Memory B cell (primary cell): Measurements from ENCODE around the gene TENM4.

ENCODE experiments used
- ATAC-seq: fragments of 150-1000 bp; cut with Tn5 transposase; 2 replicates; pipeline ENCODE4 v1.10.0; 2021; ENCODE audit warnings: low read depth, mild to moderate bottlenecking, moderate library complexity
- DNase-seq, 2 donors: peaks; one replicate each; pipeline ENCODE4 v3.0.0; 2022; ENCODE audit warnings: low spot score in 2 of 2
- H3K27ac Mint-ChIP-seq: one replicate; pipeline ENCODE4 v1.8.0; 2022; ENCODE audit warnings: mild to moderate bottlenecking, moderate library complexity, mixed read lengths
- H3K27me3 Mint-ChIP-seq: one replicate; pipeline ENCODE4 v1.8.0; 2022; ENCODE audit warnings: mixed read lengths
- H3K36me3 Mint-ChIP-seq: one replicate; pipeline ENCODE4 v1.8.0; 2022; ENCODE audit warnings: mild to moderate bottlenecking, mixed read lengths
- H3K4me1 Mint-ChIP-seq: one replicate; pipeline ENCODE4 v1.8.0; 2022; ENCODE audit warnings: mixed read lengths
- H3K4me3 Mint-ChIP-seq: one replicate; pipeline ENCODE4 v1.8.0; 2022; ENCODE audit warnings: mild to moderate bottlenecking, moderate library complexity, mixed read lengths
- H3K9me3 Mint-ChIP-seq: one replicate; pipeline ENCODE4 v1.8.0; 2022; ENCODE audit warnings: mixed read lengths

TENM4 gene

DNA sequence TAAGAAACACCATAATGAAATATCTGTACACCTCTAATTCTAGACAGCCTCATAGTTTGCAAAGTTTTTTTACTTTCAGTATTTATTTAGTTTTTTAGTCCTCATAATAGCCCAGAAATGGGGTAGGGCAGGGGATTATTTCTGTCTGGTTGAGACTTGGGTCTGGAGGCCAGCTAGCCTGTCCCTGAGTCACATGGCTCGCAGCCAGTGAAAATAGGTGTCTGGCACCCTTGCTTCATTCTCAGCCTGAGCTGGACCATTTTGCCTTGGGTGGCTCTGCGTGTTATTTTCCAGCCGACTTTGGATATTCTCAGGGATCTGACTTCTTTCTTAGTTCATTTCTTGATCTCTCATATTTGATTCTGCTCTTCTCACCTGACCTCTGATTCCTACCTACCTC, 742.2 kb downstream of the TENM4 start:
- DNase-seq (no peak), ATAC-seq (no peak)
- H3K4me1 Mint-ChIP-seq, result no peaks in the 10 kb centered on the region
- H3K27me3 Mint-ChIP-seq, result peaks cover 18% of the 10 kb centered on the region
- H3K27ac Mint-ChIP-seq, result no peak overlapping the region
- no peaks in the 10 kb centered on the region for H3K36me3 Mint-ChIP-seq
- no peaks in the 10 kb centered on the region for H3K9me3 Mint-ChIP-seq
- no peak overlapping the region for H3K4me3 Mint-ChIP-seq

DNA sequence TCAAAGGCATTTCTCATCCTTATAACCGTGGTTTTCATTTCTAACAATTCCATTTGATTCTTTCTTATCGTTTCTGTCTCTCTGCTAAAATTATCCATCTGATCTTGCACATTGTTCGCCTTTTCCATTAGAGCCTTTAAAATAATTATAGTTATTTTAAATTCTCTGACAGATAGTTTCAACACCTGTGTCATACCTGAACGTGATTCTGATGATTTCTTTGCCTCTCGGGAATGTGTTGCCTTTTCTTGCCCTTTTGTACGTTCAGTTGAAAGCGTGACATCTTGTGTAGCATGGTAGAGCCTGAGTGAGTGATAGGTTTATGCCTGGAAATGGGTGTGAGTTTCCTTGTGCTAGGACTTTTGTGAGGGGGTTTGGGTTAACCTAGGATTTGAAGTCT, 744.7 kb downstream of the TENM4 start:
- H3K27ac Mint-ChIP-seq, result no peak overlapping the region
- DNase-seq, result no peak
- peaks cover 15% of the 10 kb centered on the region for H3K27me3 Mint-ChIP-seq
- H3K36me3 Mint-ChIP-seq, result no peaks in the 10 kb centered on the region
- no peaks in the 10 kb centered on the region for H3K4me1 Mint-ChIP-seq
- H3K4me3 Mint-ChIP-seq, result no peak overlapping the region
- no peaks in the 10 kb centered on the region for H3K9me3 Mint-ChIP-seq
- ATAC-seq, result no peak

DNA sequence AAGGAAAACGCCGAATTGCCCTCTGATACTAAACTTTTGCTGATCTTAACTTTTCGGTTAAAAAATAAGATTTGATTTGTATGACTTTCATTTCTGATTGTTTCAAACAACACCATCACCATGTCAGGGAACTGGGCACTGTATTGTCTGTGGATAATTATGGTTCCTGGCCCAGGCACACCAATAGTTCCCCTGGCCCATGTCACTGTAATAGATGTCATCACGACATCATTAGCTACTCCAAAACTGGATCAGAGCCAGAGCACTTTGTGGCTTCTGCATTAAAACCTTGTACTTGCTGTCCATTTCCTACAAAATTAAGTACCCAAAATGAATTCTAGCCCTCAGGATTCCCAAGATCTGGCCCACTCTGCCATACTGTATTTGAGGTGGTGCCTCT, 746.7 kb downstream of the TENM4 start:
- H3K27me3 Mint-ChIP-seq, result peaks cover 15% of the 10 kb centered on the region
- no peak for DNase-seq
- no peak overlapping the region for H3K4me3 Mint-ChIP-seq
- no peaks in the 10 kb centered on the region for H3K36me3 Mint-ChIP-seq
- H3K9me3 Mint-ChIP-seq, result no peaks in the 10 kb centered on the region
- H3K27ac Mint-ChIP-seq, result no peak overlapping the region
- H3K4me1 Mint-ChIP-seq, result no peaks in the 10 kb centered on the region
- no peak for ATAC-seq

DNA sequence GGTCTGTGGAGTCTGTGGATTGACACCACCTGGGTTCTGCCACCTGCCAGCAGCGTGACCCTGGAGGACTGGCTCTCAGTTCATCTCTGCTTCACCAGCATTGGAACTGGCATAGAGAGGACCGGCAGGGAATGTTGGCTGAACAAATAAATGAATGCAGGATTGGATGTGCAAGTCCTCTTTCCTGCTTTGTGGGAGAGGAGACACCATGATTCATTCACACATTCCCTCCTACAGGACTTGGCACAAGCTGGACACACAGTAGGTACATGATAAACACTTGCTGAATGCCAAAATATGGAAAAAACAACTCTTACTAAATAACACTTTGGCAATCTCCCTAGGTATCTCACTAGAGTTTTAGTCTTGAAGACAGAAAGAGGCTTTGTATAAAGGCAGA, 749.6 kb downstream of the TENM4 start:
- H3K4me3 Mint-ChIP-seq, result no peak overlapping the region

DNA sequence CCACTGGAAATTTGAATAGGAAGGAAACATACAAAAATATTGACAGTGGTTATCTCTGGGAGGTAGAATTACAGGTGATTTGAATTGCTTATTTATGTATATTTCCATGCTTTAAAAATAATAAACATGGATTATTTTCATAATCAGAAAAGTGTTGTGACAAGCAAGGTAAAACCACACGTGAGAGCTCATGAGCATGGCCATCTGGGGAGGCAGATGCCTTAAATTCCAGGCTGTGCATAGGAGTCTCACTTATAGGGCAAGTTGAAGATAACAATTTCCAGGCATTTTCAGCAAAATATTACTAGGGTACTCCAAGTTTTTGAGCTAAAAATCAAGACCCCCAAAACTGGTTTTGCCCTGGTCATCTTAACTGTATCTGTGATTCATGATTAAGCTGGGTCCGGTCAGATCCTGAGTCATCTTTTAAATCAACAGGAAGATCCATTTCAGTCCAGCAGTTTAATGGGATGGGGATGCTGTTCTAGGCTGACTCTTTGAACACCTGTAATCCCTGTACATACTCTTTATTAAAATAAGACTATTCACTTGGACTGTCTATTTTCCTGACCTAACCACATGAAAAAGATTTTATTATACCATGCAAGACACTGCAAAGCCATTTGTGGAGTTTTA, 750.4 kb downstream of the TENM4 start:
- no peak for ATAC-seq
- H3K4me3 Mint-ChIP-seq, result no peak overlapping the region
- H3K27me3 Mint-ChIP-seq, result peaks cover 8% of the 10 kb centered on the region
- H3K36me3 Mint-ChIP-seq, result no peaks in the 10 kb centered on the region
- DNase-seq, result no peak
- H3K4me1 Mint-ChIP-seq, result no peaks in the 10 kb centered on the region
- H3K9me3 Mint-ChIP-seq, result no peaks in the 10 kb centered on the region
- H3K27ac Mint-ChIP-seq, result no peak overlapping the region

More for the DNA sequence above, 749.6 kb downstream of the TENM4 start:
- Mint-ChIP-seq H3K9me3 (no peaks in the 10 kb centered on the region), H3K36me3 (no peaks in the 10 kb centered on the region), H3K4me1 (no peaks in the 10 kb centered on the region), H3K27me3 (peaks cover 7% of the 10 kb centered on the region), H3K27ac (no peak overlapping the region)
- ATAC-seq (no peak), DNase-seq (no peak)

DNA sequence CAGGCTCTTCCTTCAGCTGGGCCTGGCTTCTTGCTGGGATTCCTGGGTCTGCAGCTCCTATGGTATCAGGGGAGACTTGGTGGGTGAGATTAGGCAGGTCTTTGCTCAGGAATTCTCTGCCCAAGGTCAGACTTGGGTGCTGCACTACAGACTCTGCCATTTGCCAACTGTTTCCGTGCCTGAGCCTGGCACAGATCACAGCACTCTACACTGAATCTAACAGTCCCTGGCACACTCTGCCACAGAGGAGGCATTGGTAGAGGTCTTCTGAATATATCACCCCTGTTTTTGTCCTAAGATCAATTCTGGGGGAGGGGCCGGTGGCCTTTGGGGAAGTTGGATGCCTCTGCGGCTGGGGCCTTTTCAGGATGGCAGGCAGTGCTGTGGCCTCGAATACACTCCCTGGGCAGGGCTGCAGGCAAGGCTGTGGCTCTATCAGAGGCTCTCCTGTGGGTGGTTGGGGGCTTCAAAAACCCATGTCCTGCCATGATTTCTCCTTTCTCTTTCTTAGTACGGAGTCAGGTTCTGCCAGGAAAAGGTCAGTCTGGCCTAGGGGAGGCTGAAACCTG, 751.2 kb downstream of the TENM4 start:
- H3K27ac Mint-ChIP-seq, result no peak overlapping the region
- no peaks in the 10 kb centered on the region for H3K36me3 Mint-ChIP-seq
- H3K4me3 Mint-ChIP-seq, result no peak overlapping the region
- peaks cover 11% of the 10 kb centered on the region for H3K27me3 Mint-ChIP-seq
- no peaks in the 10 kb centered on the region for H3K9me3 Mint-ChIP-seq
- H3K4me1 Mint-ChIP-seq, result no peaks in the 10 kb centered on the region
- ATAC-seq, result no peak
- DNase-seq, result no peak

DNA sequence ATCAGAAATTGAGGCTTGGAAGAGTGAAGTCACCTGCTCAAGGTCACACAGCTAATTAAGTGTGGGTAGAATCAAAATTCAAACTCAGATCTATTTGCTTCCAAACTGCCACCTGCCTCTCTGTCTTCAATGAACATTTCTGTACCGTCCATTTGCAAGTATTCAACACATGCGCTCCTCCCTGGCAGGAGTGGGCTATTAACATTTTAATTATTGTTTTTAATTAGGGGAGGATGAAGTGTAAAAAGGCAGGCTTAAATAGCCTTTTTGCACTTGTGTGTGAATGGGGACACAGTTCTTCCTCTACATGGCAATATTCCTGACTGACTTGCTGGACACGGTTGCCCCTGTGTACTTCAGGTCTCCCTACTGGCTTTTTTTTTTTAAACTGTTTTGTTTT, 751.7 kb downstream of the TENM4 start:
- H3K4me1 Mint-ChIP-seq, result no peaks in the 10 kb centered on the region
- no peak for ATAC-seq
- H3K27ac Mint-ChIP-seq, result no peak overlapping the region
- H3K36me3 Mint-ChIP-seq, result no peaks in the 10 kb centered on the region
- H3K9me3 Mint-ChIP-seq, result no peaks in the 10 kb centered on the region
- no peak for DNase-seq
- no peak overlapping the region for H3K4me3 Mint-ChIP-seq
- H3K27me3 Mint-ChIP-seq, result peaks cover 11% of the 10 kb centered on the region

DNA sequence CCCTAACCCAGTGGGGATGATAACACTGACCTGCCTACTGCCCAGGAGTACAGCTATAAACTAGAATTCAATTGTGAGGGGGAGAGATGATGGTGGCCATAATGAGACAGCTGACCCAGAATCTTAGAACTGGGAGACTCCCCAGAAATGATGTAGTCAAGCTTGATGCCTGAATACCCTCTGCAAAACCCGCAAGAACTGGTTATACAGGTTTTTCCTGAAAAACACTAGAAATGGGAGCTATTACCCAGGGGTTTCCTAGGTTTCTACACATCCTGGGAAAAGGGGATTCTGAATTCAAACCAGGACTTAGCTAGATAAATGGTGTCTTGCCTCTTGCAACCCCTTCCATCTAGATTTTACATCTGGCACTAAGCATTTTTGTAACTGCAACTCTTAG, 752.4 kb downstream of the TENM4 start:
- H3K27ac Mint-ChIP-seq, result no peak overlapping the region
- peaks cover 2% of the 10 kb centered on the region for H3K36me3 Mint-ChIP-seq
- H3K9me3 Mint-ChIP-seq, result no peaks in the 10 kb centered on the region
- H3K4me1 Mint-ChIP-seq, result no peaks in the 10 kb centered on the region
- no peak for DNase-seq
- H3K4me3 Mint-ChIP-seq, result no peak overlapping the region
- H3K27me3 Mint-ChIP-seq, result peaks cover 13% of the 10 kb centered on the region
- no peak for ATAC-seq

DNA sequence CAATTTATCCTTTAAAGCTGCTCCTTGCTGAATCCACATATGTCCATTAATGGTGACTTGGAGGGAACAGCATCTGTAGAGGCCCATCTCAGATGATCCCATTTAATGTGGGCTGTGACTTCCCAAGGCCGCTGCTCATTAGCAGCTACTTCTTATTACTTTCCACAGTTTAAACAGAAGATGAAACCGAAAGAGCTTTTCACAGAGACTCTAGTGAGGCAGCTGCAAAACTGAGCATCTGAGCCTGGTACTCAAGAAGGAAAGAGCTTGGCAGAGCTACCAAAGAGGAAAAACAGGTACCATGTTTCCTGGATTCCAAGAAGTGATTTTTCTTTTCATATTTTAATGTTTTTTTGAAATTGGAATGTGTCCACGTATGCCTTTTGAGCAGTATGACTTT, 755.7 kb downstream of the TENM4 start:
- Mint-ChIP-seq H3K9me3 (no peaks in the 10 kb centered on the region), H3K36me3 (peaks cover 2% of the 10 kb centered on the region), H3K4me1 (no peaks in the 10 kb centered on the region), H3K27ac (no peak overlapping the region), H3K27me3 (peaks cover 13% of the 10 kb centered on the region), H3K4me3 (no peak overlapping the region)
- ATAC-seq (no peak), DNase-seq (no peak)

DNA sequence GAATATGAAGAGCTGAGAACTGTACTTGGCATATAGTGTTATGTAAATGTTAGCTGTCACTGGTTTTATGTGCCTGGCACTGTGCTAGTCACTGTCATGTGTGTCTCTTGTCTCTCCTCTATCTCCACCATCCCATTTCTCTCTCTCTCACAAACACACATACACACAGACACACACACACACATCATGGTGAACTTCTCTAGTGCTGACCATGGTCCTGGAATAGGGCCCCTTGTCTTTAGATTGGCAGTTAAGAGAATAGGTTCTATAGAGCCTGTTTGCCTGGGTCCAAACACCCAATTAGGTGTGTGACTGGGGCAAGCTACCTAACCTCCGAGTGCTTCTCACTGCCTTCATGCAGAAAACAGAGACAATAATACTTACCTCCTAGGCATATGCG, 756.5 kb downstream of the TENM4 start:
- DNase-seq, result no peak
- H3K4me3 Mint-ChIP-seq, result no peak overlapping the region
- H3K27me3 Mint-ChIP-seq, result peaks cover 13% of the 10 kb centered on the region

DNA sequence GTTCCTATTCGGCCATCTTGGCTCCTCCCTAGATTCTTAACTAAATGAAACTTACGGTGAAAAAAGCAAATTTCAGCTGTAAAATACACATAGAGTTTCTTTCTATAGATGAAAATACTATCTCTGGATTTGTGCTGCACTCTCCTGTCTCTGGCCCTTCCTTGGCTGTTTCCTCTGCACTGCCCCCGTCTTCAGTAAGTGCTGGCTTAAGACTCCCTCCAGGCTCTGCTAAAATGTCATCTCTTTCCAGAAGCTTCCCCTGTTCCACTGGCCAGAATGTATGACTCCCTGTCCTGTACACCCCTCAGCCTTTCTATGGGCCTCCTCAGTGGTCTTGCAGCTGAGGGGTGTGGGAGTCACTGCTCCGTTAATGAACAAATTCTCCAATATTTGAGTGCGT, 757.1 kb downstream of the TENM4 start:
- peaks cover 2% of the 10 kb centered on the region for H3K36me3 Mint-ChIP-seq
- no peak overlapping the region for H3K4me3 Mint-ChIP-seq
- peaks cover 13% of the 10 kb centered on the region for H3K27me3 Mint-ChIP-seq
- no peak overlapping the region for H3K27ac Mint-ChIP-seq
- no peaks in the 10 kb centered on the region for H3K4me1 Mint-ChIP-seq
- ATAC-seq, result no peak
- H3K9me3 Mint-ChIP-seq, result no peaks in the 10 kb centered on the region
- no peak for DNase-seq

More for the DNA sequence above, 756.5 kb downstream of the TENM4 start:
- H3K27ac Mint-ChIP-seq, result no peak overlapping the region
- H3K4me1 Mint-ChIP-seq, result no peaks in the 10 kb centered on the region
- ATAC-seq, result no peak
- H3K9me3 Mint-ChIP-seq, result no peaks in the 10 kb centered on the region
- peaks cover 2% of the 10 kb centered on the region for H3K36me3 Mint-ChIP-seq

DNA sequence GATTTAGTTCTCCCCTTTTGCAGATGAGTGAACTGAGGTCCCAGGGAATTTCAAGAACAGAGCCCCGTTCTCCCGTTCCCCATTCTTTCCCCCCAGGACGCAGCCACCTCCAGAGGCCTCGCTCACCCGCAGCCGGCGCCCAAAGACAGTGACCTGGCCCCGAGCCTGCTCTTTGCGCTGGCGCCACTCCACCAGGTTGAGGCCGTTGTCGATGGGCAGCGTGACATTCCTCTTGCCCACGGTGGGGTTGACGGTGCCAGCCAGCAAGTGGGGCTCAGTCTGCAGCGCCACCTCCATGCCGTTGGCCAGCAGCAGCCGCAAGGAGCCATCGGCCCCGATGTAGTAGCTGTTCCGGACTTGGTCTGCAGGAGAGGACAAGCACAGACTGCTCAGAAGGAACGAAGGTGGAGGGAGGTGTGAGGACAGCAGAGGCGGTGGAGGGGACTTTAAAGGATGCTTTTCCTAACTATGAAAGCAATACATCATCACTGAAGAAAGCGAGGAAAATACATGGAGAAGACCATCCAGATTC, 764.7 kb downstream of the TENM4 start:
- no peaks in the 10 kb centered on the region for H3K36me3 Mint-ChIP-seq
- no peaks in the 10 kb centered on the region for H3K27me3 Mint-ChIP-seq
- H3K27ac Mint-ChIP-seq, result no peak overlapping the region
- no peak for ATAC-seq
- no peak overlapping the region for H3K4me3 Mint-ChIP-seq
- H3K4me1 Mint-ChIP-seq, result no peaks in the 10 kb centered on the region
- no peaks in the 10 kb centered on the region for H3K9me3 Mint-ChIP-seq
- no peak for DNase-seq

DNA sequence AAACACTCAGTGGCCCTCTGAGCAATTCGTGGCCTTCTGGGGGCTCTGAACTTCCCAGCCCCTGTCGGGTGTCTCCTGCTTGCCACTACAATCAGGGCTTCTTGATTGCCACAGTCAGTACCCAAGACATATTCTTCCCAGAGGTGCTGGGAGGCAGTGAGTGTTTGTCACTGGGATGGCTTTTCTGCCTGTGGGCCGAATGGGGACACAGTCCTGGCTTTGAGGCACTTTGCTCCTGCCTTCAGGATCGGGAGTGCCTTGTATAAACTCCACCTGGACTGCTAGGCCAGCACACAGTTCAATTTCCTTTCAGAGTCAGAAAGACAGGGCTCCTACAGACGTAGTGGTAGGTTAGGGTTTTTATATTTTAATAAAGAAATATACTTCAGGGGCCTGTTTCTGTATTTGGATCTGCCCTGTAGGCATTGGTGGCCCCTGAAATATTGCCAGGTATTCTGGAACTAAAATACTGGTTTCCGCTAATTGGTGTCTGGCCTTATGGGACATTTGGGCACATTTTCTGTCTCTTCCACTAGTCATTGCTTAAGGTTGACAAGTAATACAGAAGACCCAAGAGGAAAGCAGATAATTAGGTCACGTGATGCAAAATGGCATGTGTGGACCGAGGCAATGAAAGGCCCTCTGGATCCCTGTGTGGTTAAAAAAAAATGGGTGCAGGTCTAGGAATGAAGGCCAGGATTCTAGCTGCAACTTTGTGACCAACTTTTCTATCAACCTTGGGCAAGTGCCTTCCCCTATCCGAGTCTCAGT, 767.8 kb downstream of the TENM4 start:
- no peaks in the 10 kb centered on the region for H3K4me1 Mint-ChIP-seq
- ATAC-seq (no peak), DNase-seq (no peak)
- H3K9me3 Mint-ChIP-seq, result no peaks in the 10 kb centered on the region
- H3K27ac Mint-ChIP-seq, result no peak overlapping the region
- H3K27me3 Mint-ChIP-seq, result peaks cover 2% of the 10 kb centered on the region
- H3K36me3 Mint-ChIP-seq, result no peaks in the 10 kb centered on the region
- H3K4me3 Mint-ChIP-seq, result no peak overlapping the region

DNA sequence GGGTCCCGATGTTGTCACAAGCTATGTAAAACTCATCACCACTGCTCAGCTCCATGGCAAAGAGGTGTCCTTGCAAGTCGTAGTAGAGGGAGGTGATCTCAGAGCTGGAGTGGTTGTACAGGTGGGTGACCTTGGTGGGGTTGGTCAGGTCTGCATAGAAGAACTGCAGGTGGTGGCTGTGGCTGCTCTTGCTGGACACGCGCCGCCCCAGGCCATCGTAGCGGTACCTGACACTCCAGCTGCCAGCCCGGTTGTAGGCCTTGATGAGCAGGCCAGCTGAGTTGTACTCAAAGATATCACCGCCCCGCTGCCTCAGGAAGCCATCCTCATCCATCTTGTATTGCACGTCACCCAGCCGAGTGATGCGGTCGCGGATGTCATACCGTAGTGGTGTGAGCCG, 771.6 kb downstream of the TENM4 start:
- ATAC-seq (no peak), DNase-seq (no peak)
- peaks cover 2% of the 10 kb centered on the region for H3K27me3 Mint-ChIP-seq
- no peak overlapping the region for H3K27ac Mint-ChIP-seq
- no peaks in the 10 kb centered on the region for H3K36me3 Mint-ChIP-seq
- no peak overlapping the region for H3K4me3 Mint-ChIP-seq
- H3K4me1 Mint-ChIP-seq, result no peaks in the 10 kb centered on the region
- H3K9me3 Mint-ChIP-seq, result no peaks in the 10 kb centered on the region
